Activated CD8-positive, alpha-beta memory T cell treated with anti-CD3 and anti-CD28 coated beads for 36 hours (primary cell): ENCODE measurements around the gene BNIP2. TPM values are rescaled to one million over a fixed set of nuclear protein-coding genes. Genes with fewer than 3 reads are reported as not detected.

Experiments used
- total RNA-seq, 2 experiments: library from RNA; stranded (reverse); gene quantifications; one replicate each; pipeline ENCODE4 v1.2.3, GENCODE V29; 2021

The BNIP2 gene
- total RNA-seq, 2 experiments from 2014 or later = 63.8 to 65.5 TPM

Other genes starting within 250 kb of the BNIP2 start
- gene GCNT3, start 77.5 kb downstream of the BNIP2 start, total RNA-seq = not detected
- 100 to 1,000 TPM; 228 to 233 TPM for gene GTF2A2, start 31.8 kb downstream of the BNIP2 start, total RNA-seq